PFSK-1 (cell line): ENCODE data around the gene TLNRD1. TPM values are rescaled to one million over a fixed set of nuclear protein-coding genes. Genes with fewer than 3 reads are reported as not detected.

ENCODE experiments used
- FOXP2 ChIP-seq: optimal IDR thresholded peaks from 2 replicates; pipeline ENCODE3; 2011; ENCODE audit warnings: borderline replicate concordance, control low read depth, inconsistent platforms; ENCODE audit not compliant: insufficient read depth; ENCODE audit errors: extremely low read length, extremely low read depth
- POLR2AphosphoS5 ChIP-seq: IDR thresholded peaks from 2 replicates; pipeline ENCODE4 v1.6.1; 2012; ENCODE audit warnings: low read depth, mild to moderate bottlenecking, control low read depth, low read length, moderate library complexity
- REST ChIP-seq, 2 experiments: IDR thresholded peaks; 2 replicates each; pipeline versions ENCODE4 v1.6.1 to v1.8.0; 2011 to 2012; ENCODE audit warnings: low read depth in 2 of 2, low read length in 2 of 2, control low read depth in 1 of 2, inconsistent platforms in 1 of 2, mild to moderate bottlenecking in 1 of 2, moderate library complexity in 1 of 2; ENCODE audit not compliant: insufficient read depth in 1 of 2
- SIN3A ChIP-seq: IDR thresholded peaks from 2 replicates; pipeline ENCODE4 v1.6.1; 2012; ENCODE audit warnings: mild to moderate bottlenecking, low read length, moderate library complexity, borderline replicate concordance; ENCODE audit not compliant: insufficient read depth
- TAF1 ChIP-seq: IDR thresholded peaks from 2 replicates; pipeline ENCODE4 v1.6.1; 2012; ENCODE audit warnings: low read length, control low read depth, borderline replicate concordance; ENCODE audit not compliant: insufficient read depth
- polyA plus RNA-seq: library from polyadenylated mRNA; unstranded; fragments of >200 nt; gene quantifications from one replicate; pipeline ENCODE4 v1.2.1, GENCODE V29; 2012; ENCODE audit warnings: low read depth, missing spikeins; ENCODE audit not compliant: insufficient read length

The TLNRD1 gene
- polyA plus RNA-seq: 21.6 TPM

- peak; percentile 78 for TF ChIP-seq FOXP2
- peak; percentile 44; the same call in 1 of the 2 replicates for TF ChIP-seq TAF1
- TF ChIP-seq SIN3A: no peak
- TF ChIP-seq POLR2AphosphoS5: peak; percentile 69
- TF ChIP-seq REST (IDR thresholded peaks at IDR 0.05; ENCODE audit: insufficient read depth in 1 of 2, low read depth in 2 of 2, low read length in 2 of 2): peak in 1 of 2 experiments; percentile 38; a peak in 1 of 4 replicates
Measured at GRCh38 chr15:81000624-81001151, at the start of gene TLNRD1. Gene TLNRD1 (plus strand): TSS chr15:81000923. CDS start chr15:81002272, 1,349 bp downstream.

DNA sequence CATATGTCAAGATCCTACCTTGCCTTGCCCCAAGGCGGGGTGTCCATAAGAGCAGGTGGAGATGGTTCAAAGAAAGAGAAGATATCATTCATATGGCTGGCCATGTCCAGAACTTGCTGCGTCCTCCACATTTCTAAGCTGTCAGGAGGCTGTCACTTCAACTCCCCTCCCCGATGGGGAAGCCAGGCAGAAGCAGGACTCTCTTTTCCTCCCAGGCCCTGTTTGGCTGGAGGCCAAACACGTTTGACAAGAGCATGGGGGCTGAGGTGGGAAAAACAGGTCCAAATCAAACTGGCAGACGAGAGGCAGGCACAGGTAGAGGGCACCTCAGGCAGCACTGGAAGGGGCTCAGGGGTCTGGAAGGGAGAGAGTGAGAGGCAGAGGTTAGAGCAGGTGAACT lies 48.8 kb upstream of the TLNRD1 start:
- TF ChIP-seq REST (IDR thresholded peaks at IDR 0.05; ENCODE audit: insufficient read depth in 1 of 2, low read depth in 2 of 2, low read length in 2 of 2) (no peak), TAF1 (no peak), POLR2AphosphoS5 (no peak)

GRCh38 chr15:80953001-80953952 lies 47.4 kb upstream of the TLNRD1 start:
- no peak for TF ChIP-seq REST (IDR thresholded peaks at IDR 0.05; ENCODE audit: insufficient read depth in 1 of 2, low read depth in 2 of 2, low read length in 2 of 2)
- TF ChIP-seq SIN3A: no peak
- TF ChIP-seq POLR2AphosphoS5: no peak
- no peak for TF ChIP-seq TAF1
- no peak for TF ChIP-seq FOXP2

DNA sequence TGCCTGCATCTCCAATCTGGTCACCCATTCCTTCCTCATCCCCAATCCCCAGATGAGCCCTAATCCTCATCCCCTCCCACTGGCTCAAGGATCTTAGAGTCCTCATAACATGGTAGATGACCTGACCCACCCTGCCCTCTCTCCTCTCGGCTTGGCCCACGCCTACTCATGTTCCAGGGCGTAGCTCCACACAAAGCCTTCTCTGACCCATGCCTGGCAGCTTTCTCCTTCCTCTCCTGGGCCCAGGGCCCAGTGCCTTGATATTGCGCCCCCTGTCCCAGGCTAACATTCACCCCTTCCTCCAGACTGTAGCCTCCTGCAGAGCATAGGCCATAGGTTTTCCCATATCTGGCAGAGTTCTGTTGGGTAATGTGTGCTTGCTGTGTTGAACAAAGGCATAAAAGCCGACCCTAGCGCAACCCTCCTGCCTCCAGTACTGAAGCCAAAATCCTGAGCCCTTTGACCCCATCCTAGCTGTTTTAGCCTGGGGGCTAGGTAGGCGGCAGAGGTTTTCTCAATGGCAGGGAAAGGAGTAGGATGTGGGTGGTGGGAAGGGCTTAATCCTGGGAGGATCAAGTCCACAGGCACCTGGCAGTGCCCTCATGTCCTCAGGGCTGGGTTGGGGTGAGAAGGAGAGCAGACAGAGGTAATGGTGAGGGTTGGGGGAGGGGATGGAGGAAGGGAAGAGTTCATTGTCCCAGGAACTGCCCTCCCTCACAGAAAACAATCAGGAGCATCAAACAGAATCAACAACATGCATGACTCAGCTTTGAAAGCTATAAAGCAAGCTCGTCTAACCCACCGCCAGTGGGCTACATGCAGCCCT lies 46.6 kb upstream of the TLNRD1 start:
- TF ChIP-seq REST (IDR thresholded peaks at IDR 0.05; ENCODE audit: insufficient read depth in 1 of 2, low read depth in 2 of 2, low read length in 2 of 2): no peak
- no peak for TF ChIP-seq TAF1
- no peak for TF ChIP-seq FOXP2
- no peak for TF ChIP-seq POLR2AphosphoS5
- TF ChIP-seq SIN3A: no peak
